Fibroblast of gingiva (primary cell): ENCODE results near the gene CST7.
"Not testable (repeated sequence)": the region's sequence is repeated elsewhere in the genome, so short reads cannot be mapped to it uniquely, and the experiment has no call there.

Experiments used
- DNase-seq: peaks from one replicate; pipeline ENCODE4 v3.0.0-alpha.2; 2011; ENCODE audit warnings: low read depth

The CST7 gene

DNA sequence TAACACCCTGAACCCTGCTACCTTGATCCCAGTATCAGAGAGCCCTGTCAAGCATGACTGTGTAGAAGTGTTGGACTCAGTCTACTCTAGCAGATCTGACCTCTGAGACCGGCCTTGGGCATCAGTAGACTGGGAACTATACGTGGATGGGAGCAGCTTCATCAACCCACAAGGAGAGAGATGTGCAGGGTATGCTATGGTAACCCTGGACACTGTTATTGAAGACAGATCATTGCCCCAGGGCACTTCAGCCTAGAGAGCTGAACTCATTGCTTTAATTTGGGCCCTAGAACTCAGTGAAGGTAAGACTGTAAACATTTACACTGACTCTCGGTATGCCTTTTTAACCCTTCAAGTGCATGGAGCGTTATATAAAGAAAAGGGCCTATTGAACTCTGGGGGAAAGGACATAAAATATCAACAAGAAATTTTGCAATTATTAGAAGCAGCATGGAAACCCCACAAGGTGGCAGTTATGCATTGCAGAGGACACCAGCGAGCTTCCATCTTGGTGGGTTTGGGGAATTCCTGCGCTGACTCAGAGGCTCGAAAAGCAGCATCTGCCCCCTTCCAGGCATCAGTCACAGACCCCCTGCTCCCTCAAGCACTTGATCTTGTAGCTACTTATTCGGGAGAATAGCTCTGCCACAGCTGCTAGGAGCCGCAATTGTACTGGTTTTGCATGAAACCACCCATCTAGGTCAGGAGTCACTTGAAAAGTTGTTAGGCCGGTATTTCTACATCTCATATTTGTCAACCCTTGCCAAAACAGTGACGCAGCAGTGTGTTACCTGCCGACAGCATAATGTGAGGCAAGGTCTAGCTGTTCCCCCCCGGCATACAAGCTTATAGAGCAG, 19.0 kb upstream of the CST7 start:
- not testable (repeated sequence) for DNase-seq

- not testable (repeated sequence) for DNase-seq
Observed at GRCh38 chr20:24930724-24931688, 18.1 kb upstream of the CST7 start.

- DNase-seq: not testable (repeated sequence)
Observed at GRCh38 chr20:24931893-24932292, 17.2 kb upstream of the CST7 start.

- DNase-seq: no peak
Observed at GRCh38 chr20:24933266-24933908, 15.7 kb upstream of the CST7 start.

- DNase-seq: no peak
Observed at GRCh38 chr20:24934101-24934661, 14.9 kb upstream of the CST7 start.

DNA sequence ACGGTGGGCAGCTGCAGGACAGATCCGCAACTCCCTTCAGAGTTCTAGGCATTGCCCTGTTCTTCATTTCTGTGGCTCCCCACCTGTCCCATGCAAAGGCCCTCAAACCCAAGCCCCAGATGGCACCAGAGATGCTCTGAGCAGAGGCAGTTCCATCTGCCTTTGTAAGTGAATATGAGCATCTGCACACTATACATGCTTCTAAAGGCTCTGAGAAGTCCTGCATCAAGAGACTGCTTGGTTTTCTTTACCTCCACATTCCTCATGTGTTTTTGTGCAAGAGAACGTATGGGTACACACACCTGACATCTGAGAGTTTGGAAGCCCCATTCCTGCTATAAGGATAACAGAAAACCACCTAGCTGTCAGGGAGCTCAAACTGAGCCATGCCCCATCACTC, 14.4 kb upstream of the CST7 start:
- DNase-seq: no peak

DNA sequence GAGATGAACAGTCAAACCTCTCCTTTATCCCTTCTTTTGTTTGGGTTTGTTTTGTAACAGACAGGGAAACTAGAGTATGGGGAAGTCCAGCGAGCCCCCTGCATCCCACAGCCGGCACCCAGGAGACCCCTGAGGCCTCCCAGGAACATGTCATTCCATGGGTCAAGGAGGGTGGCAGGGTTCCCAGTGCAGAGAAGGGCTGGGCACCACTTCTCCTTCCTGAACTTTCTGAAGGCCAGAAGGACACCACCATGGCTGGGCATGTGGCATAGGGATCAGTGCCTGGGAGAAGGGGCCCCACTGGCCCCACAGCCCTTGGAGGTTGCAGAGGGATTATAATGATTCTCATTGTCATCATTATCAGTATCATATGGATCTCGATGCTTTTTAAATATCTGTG, 13.9 kb upstream of the CST7 start:
- no peak for DNase-seq

DNA sequence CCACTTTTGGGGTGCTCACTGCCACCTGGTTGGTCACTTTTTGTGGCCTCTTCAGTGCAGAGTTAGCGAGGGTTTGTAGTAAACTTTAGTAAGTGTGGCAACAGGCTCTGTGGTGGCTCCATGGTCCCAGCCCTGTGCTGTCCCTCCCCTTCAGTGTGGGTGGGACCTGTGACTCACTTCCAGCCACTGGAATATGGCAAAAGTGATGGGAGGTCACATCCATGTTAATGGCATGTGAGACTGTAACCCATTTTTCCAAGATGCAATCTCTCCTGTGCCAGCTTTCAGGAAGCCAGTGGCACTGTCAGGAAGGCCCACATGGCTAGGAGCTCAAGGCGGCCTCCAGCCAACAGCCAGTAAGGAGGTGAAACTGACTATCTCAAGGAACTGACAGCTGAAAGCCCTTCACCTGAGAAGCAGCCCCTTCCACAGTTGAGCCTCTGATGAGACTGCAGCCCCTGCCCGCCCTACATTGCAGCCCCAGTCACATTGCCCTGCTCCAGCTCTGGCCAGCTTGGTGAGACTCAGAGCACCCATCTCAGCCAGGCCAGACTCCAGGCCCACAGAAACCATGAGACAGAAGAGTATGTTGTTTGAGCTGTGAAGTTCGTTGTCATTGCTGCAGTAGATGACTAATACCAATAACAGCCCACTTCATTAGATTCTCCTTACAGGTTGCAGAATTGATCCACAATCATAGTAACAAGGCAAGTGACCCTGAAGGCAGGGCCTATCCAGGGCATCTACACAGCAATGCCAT, 13.1 kb upstream of the CST7 start:
- no peak for DNase-seq

DNA sequence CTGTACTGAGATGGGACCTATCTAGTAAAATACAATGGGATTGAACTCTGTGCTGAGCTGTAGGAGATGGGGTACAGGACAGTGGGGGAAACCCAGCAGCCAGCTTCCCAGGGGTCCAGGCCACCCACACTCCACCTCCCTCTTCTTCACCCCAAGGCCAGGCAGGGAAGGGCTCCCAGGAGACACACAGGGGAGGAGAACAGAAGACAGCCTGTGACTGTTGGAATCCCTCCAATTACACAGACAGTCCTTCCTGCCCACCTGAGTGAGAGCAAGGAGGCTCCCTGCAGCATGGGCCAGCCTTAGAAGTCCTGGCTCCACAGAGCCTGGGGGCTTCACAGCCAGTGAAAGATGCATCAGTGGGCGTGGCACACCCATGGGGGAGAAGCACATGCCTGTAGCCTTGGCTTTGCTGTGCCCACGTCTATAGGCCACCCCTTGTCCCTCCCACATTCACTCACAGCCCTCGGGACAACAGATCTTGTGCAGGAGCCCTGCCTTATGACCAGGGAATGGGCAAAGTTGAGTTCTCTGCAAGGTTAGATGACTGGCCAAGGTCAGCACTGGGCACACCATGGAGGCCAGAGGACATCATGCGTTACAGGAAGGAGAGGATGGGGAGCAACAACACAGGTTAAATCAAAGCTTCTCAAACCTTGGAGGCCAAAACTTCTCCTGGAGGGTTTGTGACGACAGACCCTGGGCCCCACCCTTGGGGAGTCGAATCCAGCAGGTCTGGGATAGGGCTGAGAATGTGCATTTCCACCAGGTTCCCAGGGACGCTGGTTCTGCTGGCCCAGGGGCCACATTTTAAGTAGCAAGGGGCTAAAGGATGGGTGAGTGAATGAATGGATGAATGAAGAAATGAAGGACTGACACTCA, 12.3 kb upstream of the CST7 start:
- no peak for DNase-seq

DNA sequence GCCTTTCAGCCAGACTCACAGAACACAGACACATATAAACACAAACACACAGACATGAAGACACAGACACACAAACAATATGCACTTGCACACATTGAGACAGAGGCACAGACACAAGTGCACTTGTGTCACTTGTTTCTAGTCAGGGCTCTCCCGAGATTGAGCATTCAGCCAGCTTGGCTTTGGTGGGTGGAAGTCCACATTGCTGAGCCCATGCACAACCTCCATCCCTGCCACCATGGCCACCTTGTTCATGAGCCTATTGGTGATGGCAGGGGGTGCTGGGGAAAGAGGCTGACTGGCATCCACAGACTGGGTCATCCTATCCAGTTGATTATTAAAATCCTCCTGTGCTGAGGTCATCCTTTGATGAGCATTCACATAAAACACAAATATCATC, 11.5 kb upstream of the CST7 start:
- DNase-seq: no peak

GRCh38 chr20:24938498-24938897, 10.6 kb upstream of the CST7 start:
- no peak for DNase-seq

- DNase-seq: no peak
Observed at GRCh38 chr20:24939036-24939435, 10.0 kb upstream of the CST7 start.

DNA sequence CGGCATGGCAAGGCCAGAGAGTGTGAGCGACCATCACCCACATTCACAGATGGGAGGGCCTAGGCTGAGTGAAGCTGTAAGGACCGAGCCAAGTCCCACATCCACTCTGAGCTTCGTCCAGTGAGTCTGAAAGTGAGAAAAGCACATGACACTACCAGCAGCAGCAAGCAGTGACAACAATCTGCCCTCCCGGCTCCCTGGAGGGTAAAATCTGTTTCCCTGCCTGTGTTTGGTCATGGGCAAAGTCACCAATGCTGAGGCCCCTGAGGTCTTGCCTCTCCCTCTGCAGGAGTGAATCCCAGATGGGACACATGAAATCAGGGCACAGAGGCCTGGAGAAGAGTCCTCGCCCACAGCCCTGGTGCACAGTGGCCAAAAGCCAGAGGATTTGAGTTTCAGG, 6.4 kb upstream of the CST7 start:
- DNase-seq: no peak

DNA sequence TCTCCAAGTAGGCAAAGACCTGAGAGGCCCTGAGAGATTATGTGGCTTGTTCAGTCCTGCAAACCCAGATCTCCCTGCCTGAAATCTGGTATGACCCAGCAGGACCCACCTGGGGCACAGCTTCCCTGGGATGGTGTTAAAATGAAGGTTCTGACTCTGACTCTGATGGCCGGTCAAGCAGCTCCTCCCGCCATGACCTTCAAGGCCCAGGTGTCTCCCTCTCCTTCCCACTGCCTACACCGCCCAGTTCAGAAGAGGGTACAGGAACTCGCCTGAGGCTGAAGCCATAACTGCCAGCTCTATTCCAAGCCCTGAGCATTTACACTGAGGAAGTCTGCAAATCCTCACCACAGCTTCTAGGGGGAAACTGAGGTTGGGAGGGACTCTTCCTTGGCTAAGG, 5.9 kb upstream of the CST7 start:
- DNase-seq: no peak

DNA sequence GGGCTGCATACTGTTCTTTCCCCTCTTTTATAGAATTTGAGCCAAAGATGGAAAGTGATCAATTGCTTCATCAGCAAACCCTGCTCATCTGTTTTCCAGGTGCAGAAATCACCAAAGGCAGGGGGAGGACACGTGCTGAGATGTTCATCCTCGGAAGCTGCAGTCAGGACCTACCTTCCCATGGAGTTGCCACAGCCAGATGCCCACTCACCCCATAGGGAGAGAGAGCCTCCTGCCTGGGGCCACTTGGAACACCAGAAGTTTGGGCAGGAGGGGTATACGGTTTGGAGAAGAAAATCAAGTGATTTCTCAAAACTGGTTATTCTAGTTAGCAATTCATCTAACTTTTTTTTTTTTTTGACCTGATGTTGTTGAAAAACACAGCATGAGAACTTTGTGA, 5.3 kb upstream of the CST7 start:
- no peak for DNase-seq

DNA sequence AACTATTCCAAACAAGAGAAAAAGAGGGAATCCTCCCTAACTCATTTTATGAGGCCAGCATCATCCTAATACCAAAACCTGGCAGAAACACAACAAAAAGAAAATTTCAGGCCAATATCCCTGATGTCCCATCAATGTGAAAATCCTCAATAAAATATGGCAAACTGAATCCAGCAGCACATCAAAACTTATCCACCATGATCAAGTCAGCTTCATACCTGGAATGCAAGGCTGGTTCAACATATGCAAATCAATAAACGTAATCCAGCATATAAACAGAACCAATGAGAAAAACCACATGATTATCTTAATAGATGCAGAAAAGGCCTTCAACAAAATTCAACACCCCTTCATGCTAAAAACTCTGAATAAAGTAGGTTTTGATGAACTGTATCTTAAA, 2.7 kb upstream of the CST7 start:
- DNase-seq: not testable (repeated sequence)

DNA sequence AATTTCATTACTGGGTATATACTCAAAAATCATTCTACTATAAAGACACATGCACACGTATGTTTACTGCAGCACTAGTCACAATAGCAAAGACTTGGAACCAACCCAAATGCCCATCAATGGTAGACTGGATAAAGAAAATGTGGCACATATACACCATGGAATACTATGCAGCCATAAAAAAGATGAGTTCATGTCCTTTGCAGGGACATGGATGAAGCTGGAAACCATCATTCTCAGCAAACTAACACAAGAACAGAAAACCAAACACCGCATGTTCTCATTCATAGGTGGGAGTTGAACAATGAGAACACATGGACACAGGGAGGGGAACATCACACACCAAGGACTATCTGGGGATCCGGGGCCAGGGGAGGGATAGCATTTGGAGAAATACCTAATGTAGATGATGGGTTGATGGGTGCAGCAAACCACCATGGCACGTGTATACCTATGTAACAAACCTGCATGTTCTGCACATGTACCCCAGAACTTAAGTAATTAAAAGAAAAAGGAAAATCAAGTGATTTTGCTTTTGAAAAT, 602 bp upstream of the CST7 start:
- DNase-seq: not testable (repeated sequence)

GRCh38 chr20:24949756-24950127, 673 bp downstream of the CST7 start:
- DNase-seq: no peak

DNA sequence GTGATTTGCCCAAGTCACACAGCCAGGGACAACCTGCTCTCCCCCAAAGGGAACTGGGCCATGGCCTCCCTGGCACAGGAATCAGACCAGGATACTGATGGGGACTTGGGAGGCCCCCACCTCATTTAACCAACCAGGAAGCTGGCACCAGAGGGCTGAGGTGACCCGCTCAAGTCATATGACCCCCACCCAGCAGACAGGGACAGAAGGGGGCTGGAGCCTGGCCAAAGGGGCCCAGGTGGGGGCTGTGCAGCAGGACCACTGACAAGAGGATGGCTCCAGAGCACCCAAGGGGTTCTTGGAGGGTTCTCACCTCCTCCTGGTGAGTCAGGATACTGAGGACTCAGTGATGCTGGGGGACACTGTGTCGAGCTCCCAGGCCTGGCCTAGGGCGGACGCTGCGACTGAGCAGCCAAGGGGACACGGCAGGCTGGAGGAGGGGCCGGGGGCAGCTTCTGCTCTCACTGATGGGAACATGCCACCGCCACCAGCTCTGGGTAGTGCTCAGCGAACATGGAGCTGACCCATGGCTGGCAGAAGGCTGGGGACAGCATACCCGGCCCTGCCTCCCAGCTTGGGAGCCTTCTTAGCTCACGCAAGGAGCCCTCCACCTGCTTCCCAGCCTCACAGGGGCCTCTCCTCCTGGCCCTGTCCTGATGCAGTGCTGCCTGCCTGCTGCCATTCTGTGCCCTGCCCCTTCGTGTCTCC, 1.2 kb downstream of the CST7 start:
- DNase-seq: no peak
